Panc1 (cell line): ENCODE data around the gene TMEM123. TPM values are rescaled to one million over a fixed set of nuclear protein-coding genes. Genes with fewer than 3 reads are reported as not detected.

Experiments used
- total RNA-seq: library from RNA; stranded (reverse); gene quantifications from one replicate; pipeline ENCODE4 v1.2.1, GENCODE V29; 2021; ENCODE audit not compliant: unreplicated experiment

Gene TMEM123
- total RNA-seq, 1 experiment from 2014 or later = 383 TPM

Other genes starting within 250 kb of the TMEM123 start
- 65.4 TPM for gene BIRC3, start 135.3 kb downstream of the TMEM123 start, total RNA-seq
- gene BIRC2, start 105.6 kb downstream of the TMEM123 start, total RNA-seq = 76.8 TPM
- gene MMP7, start 78.0 kb upstream of the TMEM123 start, total RNA-seq = 2.7 TPM
- not detected for gene MMP20, start 172.6 kb upstream of the TMEM123 start, total RNA-seq